D341Med (cell line): ENCODE measurements around the gene KRTAP5-9.
"Not testable (repeated sequence)": the region's sequence is repeated elsewhere in the genome, so short reads cannot be mapped to it uniquely, and the experiment has no call there.

Experiments
- DNase-seq: peaks from one replicate; pipeline ENCODE4 v3.0.0; 2012; ENCODE audit warnings: low spot score

KRTAP5-9 gene

GRCh38 chr11:71548120-71548519, at the start of gene KRTAP5-9:
Gene KRTAP5-9 (plus strand): TSS chr11:71548420. CDS start chr11:71548658, 238 bp downstream.
- no peak for DNase-seq

- DNase-seq, result no peak
Observed at GRCh38 chr11:71499125-71499524, 49.1 kb upstream of the KRTAP5-9 start.

GRCh38 chr11:71499546-71499945, 48.7 kb upstream of the KRTAP5-9 start:
- no peak for DNase-seq

DNA sequence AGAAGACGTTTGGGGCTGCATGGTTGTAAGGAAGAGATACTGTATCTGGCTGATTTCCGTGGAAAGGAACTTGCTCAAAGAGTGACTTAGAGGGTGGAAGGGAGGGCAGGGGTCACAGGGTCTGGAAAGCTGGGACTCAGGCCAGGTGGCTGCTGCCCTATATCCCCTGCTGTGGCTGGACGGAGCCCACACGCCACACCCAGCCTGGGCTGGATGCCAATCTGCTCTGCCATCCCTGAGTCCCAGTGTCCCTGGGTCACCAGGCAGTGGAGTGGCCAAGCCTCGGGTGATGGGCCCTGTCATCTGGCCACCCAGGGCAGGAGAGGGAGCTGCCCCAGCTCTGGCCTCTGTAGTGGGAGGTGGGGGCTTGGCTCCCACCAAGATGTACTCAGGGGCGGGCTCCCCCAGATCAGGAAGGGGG, 47.6 kb upstream of the KRTAP5-9 start:
- no peak for DNase-seq

GRCh38 chr11:71501071-71501985, 46.9 kb upstream of the KRTAP5-9 start:
- DNase-seq, result no peak

GRCh38 chr11:71502026-71502425, 46.2 kb upstream of the KRTAP5-9 start:
- DNase-seq, result no peak

DNA sequence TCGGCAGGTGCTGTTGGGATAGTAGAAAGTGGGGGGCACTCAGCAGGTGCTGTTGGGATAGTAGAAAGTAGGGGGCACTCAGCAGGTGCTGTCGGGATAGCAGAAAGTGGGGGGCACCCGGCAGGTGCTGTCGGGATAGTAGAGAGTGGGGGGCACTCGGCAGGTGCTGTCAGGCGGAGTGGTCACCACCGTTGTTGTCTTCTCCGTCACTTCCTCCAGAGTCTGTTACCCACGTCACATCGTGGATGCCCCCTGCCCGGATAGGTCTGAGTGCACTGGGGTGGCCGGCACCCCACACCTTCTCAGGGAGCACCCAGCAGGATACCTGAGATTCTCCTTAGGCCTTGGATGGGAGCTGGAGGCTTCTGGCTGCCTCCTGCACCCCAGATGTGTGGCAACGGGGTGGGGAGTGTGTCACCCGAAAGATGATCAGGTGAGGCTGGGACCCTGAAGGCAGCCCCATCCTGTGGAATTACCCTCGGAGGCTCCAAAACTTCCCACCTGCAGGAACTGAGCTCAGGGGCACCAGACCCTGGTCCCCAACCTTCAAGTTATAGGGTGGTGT, 45.3 kb upstream of the KRTAP5-9 start:
- DNase-seq, result no peak

DNA sequence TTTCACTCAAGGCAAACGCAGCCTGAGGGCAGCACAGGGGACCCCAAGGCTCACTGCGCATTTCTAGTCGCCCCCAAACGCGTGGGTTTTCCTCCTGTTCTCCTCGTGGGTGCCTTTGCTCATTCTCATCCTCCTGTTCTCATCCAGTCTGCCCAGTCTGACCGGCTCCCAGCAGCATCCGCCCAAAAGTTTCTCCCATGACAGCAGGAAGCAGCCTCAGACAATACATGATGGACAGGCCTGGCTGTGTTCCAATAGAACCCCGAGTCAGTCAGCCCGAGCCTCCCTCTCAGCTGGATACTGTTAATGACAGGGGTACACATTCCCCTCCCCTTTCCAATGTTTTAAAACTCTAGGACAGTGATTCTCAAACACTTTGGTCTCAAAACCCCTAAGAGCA, 43.7 kb upstream of the KRTAP5-9 start:
- no peak for DNase-seq

GRCh38 chr11:71505001-71505400, 43.2 kb upstream of the KRTAP5-9 start:
- no peak for DNase-seq

DNA sequence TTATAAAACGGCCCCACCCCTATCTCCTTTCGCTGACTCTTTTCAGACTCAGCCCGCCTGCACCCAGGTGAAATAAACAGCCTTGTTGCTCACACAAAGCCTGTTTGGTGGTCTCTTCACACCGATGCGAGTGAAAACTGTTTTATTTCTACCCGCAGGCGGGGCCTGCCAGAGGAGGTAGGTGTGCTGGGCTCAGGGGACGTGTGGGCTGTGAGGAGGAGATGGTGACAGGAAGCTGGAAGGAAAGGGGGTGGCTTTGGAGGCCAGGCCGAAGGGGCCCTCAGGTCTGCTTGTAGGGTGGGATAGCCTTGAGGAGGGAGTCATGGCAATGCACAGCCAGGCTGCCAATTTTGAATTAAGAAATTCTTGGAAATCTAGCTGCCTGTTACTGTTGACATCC, 42.4 kb upstream of the KRTAP5-9 start:
- no peak for DNase-seq

DNA sequence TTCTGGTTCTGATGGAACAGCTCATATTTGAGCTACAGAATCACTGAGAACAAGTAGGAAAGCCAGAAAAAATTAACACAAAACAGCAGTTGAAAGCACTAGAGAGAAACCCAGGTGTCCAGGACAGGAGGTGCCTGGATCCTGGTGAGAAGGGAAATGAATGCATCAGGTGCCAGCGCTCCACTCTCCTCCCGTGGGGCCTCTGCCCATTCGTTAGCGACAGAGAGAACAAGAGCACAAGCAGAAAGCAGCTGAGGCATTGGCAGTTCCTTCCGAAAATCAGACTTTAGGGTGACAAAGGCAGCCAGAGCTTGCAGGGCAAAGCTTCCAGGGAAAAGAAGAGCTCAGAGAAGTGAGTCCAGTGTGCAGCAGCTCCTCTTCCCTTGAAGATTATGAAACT, 41.1 kb upstream of the KRTAP5-9 start:
- DNase-seq, result no peak

DNA sequence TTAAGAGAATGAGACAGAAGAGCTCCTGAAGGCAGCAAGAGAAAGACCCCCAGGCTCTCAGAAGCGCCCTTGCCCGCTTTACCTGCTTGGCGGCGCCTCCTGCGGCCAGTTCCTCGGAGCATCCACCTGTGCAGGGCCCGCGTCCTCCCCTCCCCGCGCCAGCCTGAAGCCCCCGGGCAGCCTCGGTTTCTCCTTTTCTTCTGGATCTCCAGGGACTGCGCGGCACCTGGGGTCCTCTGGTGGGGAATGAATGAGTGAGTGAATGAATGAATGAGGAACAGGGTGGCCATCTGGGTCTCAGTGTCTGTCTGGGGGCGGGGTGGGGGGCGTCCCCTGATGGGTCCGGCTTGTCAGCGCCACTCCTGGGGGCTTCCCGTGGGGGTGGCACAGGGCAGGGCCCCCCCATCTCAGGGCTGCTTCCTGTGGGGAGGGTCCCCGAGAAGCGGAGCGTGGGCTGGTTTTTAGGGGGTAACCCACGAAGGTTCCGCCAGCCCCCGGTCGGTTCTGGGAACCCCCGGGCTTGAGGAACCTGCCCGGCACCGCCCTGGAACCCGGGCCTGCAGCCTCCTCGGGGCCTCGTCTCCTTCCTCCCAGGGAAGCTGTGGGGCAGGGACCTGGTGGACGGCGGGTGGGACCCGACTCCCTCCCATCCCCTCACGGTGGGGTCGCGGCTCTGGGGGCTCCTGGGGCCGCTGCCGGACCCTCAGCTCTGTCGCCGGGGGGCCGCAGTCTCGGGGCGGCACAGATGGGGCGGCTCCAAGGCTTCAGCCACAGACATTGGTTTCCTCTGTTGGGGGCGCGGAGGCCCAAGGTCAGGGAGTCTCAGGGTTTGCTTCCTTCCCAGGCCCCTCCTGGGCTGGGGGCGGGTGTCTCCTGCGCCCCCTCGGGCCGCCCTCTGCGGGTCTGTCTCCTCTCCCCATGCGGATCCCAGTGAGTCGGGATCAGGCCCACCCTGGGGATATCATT, 29.4 kb upstream of the KRTAP5-9 start:
- no peak for DNase-seq

DNA sequence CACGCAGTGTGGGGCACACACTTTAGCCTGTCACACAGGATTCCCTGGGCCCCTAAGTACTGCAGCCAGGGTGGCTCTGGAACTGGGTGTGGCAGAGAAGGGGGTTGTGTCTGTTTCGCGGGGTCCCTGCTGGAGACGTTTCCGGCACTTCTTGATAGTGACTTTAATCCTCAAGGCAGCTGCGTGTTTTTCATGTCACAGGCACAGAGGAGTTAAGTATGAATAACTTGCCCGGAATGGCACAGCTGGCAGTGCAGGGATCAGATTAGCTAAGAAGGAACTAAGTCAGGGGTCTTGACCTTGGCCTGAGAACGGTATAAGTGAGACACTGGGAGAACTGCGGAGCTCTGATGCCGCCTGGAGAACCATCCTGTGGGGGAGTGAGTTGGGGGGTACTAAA, 28.7 kb upstream of the KRTAP5-9 start:
- DNase-seq, result no peak

- DNase-seq, result no peak
Observed at GRCh38 chr11:71525188-71525937, 22.9 kb upstream of the KRTAP5-9 start.

GRCh38 chr11:71525938-71526495, 22.2 kb upstream of the KRTAP5-9 start:
- DNase-seq, result no peak

DNA sequence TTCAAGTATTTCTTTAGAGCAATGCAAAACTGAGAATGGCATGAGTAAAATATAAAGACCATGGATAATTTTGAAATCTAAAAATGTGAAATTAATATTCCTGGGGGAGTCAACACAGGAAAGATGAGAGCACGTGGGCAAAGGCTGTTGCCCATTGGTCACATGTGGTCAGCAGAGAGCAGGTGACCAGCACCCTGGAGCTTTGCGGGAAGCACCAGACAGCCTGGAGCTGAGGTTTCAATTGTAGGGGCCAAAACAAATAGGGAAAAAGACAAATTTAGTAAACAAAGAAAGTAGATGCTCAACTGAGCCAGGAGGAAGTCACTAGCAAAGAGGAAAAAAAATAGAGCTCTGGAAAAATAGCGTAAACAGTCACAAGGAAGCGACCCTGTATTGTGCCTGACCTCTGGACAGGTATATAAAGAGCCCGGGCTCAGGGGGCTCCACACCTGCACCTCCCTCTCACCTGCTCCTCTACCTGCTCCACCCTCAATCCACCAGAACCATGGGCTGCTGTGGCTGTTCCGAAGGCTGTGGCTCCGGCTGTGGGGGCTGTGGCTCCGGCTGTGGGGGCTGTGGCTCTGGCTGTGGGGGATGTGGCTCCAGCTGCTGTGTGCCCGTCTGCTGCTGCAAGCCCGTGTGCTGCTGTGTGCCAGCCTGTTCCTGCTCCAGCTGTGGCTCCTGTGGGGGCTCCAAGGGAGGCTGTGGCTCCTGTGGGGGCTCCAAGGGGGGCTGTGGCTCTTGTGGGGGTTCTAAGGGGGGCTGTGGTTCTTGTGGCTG, 21.2 kb upstream of the KRTAP5-9 start, which contains the start of gene KRTAP5-7:
Gene KRTAP5-7, plus strand, starts transcription at position 472 of the 780 bp plus-strand sequence. Its CDS starts 34 bp downstream, at position 506.
- DNase-seq, result not testable (repeated sequence)

DNA sequence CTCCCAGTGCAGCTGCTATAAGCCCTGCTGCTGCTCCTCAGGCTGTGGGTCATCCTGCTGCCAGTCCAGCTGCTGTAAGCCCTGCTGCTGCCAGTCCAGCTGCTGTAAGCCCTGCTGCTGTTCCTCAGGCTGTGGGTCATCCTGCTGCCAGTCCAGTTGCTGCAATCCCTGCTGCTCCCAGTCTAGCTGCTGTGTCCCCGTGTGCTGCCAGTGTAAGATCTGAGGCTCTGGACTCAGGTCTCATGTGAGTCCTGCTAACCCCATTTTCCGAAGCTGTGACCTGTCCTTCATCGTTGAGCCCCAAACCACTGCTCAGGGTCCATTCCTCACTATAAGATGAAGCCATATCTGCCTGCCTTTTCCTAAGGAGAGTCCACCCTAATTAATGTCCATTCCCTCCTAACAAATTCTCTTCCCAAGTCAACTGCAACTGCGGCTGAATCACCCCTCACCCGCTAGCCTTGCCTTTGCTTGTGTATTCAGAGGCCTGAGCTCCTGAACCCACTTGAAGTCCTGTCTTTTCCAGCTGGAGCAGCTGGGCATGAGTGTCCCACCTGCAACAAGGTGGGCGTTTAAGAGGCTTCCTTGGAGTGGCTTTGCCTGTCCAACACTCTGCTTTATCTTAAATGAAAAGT, 20.5 kb upstream of the KRTAP5-9 start:
- no peak for DNase-seq

- DNase-seq, result no peak
Observed at GRCh38 chr11:71530602-71531001, 17.6 kb upstream of the KRTAP5-9 start.

DNA sequence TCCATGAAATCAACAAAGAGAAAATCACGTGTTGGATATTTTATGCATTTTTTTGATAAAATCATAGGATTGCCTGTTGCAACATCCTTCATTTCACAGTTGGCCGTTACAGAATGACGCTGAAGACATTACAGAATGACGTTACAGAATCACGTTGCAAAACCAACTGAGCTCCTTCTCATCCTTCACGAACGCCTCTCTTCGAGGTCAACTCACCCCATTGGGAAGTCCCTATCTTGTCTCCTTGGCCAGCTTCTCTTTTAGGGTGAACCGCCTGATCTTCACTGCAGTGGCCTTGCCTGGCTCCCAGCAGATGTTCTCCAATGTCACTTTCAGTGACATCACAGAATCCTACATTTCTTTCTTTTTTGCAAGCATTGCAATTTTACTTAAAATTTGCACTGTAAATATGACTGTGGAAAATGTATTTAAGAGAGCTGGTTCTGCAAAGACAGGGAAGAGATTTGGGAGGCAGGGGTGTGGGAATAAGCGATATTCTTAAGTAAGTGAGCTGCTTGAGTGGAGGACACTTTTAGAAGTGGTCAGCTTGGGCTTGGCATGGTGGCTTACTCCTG, 16.1 kb upstream of the KRTAP5-9 start:
- no peak for DNase-seq
